Thyroid gland (tissue), 4 donors: Measurements from ENCODE around the gene TMEM9B. TPM values are rescaled to one million over a fixed set of nuclear protein-coding genes. Genes with fewer than 3 reads are reported as not detected.

Experiments
- DNase-seq, 2 donors: peaks; one replicate each; pipeline ENCODE4 v3.0.0-alpha.2; 2019
- H3K27ac ChIP-seq, 3 donors: fragments of 200-600 bp; sonication (generic); 1 replicate in 2 of 3; 2 replicates in 1 of 3; pipeline ENCODE4 v1.5.1; 2016 to 2019; ENCODE audit warnings: mild to moderate bottlenecking in 1 of 3, moderate library complexity in 1 of 3
- H3K27me3 ChIP-seq: fragments of 200-600 bp; sonication (generic); one replicate; pipeline ENCODE4 v1.5.1; 2019
- H3K36me3 ChIP-seq, 2 donors: fragments of 200-600 bp; sonication (generic); one replicate each; pipeline ENCODE4 v1.5.1; 2016 to 2019
- H3K4me1 ChIP-seq, 2 donors: fragments of 200-600 bp; sonication (generic); one replicate each; pipeline ENCODE4 v1.5.1; 2017 to 2019
- H3K4me3 ChIP-seq, 3 donors: fragments of 200-600 bp; sonication (generic); replicated peaks in 1 of 3; 1 replicate in 2 of 3; 2 replicates in 1 of 3; pipeline ENCODE4 v1.5.1; 2016; ENCODE audit warnings: mild to moderate bottlenecking in 1 of 3
- H3K9me3 ChIP-seq: fragments of 200-600 bp; sonication (generic); one replicate; pipeline ENCODE4 v1.5.1; 2017
- POLR2A ChIP-seq, 2 donors: fragments of 450-650 bp; IDR thresholded peaks; one replicate each; pipeline ENCODE4 v1.6.1; 2017; ENCODE audit warnings: antibody characterized with exemption in 2 of 2, mild to moderate bottlenecking in 2 of 2, moderate library complexity in 1 of 2
- WGBS, 2 donors: methylation state at CpG; one replicate each; pipeline ENCODE4 v1.1.5; 2017; 5-methylcytosine and 5-hydroxymethylcytosine counted together
- intact Hi-C: fragments of 100-400 bp; cut with DNase I; formaldehyde crosslinking; loops from one replicate; pipeline ENCODE4 v1.15.1; 2023
- total RNA-seq, 4 donors: library from RNA; depleted of rRNA; stranded (reverse); fragments of >200 nt; gene quantifications; one replicate each; pipeline ENCODE4 v1.2.3, GENCODE V29; 2016
- TF ChIP-seq, protein P1 (sequence below), 6 experiments: fragments of 200-600 bp in 3 of 6; fragments of 450-650 bp in 3 of 6; sonication (generic) in 3 of 6; IDR thresholded peaks; one replicate each; pipeline ENCODE4 v1.5.1; 2016 to 2019; ENCODE audit warnings: antibody characterized with exemption in 6 of 6, mild to moderate bottlenecking in 2 of 6, inconsistent platforms in 1 of 6, moderate library complexity in 1 of 6

TMEM9B gene
- total RNA-seq, 4 donors from 2014 or later = 73.3 to 158 (median 114) TPM

DNA sequence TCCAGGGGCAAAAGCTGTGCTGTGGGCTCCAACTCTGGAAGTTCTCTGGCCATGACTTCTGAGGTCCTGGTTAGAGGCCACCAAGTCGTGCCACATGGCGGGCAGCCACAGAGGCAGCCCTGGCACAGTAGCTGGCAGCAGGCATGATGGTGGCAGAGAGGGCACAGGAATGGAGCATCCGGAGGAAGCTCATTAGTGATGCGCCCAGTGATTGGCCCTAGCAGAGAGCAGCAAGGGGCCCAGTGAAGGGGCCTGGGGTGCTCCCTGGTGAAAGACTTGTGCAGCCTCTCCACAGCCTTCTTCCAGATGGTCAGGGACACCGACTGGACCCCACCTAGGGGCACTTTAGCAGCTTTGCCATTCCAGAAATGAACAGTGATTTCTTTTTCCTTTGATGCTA lies 38.5 kb downstream of the TMEM9B start:
- Histone ChIP-seq H3K9me3 (no peaks in the 10 kb centered on the region), H3K4me1 (no peaks in the 10 kb centered on the region), H3K36me3 (peaks cover 0 to 11% of the 10 kb centered on the region in 2 donors), H3K27ac (no peak overlapping the region), H3K27me3 (no peaks in the 10 kb centered on the region), H3K4me3 (no peak overlapping the region)
- intact Hi-C loops = no loop called here
- DNase-seq = no peak
- 95 to 96% methylated on average over 4 to 5 of the region's 5 CpGs for WGBS, 2 donors
- TF ChIP-seq, protein P1, sequence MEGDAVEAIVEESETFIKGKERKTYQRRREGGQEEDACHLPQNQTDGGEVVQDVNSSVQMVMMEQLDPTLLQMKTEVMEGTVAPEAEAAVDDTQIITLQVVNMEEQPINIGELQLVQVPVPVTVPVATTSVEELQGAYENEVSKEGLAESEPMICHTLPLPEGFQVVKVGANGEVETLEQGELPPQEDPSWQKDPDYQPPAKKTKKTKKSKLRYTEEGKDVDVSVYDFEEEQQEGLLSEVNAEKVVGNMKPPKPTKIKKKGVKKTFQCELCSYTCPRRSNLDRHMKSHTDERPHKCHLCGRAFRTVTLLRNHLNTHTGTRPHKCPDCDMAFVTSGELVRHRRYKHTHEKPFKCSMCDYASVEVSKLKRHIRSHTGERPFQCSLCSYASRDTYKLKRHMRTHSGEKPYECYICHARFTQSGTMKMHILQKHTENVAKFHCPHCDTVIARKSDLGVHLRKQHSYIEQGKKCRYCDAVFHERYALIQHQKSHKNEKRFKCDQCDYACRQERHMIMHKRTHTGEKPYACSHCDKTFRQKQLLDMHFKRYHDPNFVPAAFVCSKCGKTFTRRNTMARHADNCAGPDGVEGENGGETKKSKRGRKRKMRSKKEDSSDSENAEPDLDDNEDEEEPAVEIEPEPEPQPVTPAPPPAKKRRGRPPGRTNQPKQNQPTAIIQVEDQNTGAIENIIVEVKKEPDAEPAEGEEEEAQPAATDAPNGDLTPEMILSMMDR (IDR thresholded peaks at IDR 0.05) = no peak
- TF ChIP-seq POLR2A (IDR thresholded peaks at IDR 0.05) = no peak

DNA sequence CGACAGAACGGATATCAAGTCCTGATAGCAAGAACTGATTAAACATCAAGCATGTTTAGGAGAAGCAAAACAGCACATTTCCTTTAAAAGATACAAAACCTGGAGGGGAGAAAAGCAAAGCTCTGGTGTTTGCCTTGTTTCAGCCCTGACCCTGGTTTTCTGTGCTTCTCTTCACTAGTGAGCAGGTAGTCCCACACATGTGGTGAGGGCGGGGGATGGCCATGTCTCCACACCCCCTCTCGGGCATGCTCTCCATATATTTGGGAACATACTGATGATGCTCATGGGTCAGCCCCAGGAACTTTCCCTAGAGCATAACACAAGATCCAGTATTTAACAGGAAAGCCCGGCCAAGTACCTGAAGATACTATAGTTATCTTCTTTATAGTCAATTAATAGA lies 41.6 kb downstream of the TMEM9B start:
- no peak overlapping the region for H3K27ac ChIP-seq
- H3K9me3 ChIP-seq = no peaks in the 10 kb centered on the region
- H3K36me3 ChIP-seq = peaks cover 9 to 17% of the 10 kb centered on the region in 2 donors
- WGBS, 2 donors = 85 to 93% methylated on average over 5 of the region's 5 CpGs
- peaks cover 8% of the 10 kb centered on the region in 2 donors for H3K4me1 ChIP-seq
- intact Hi-C loops = no loop called here
- no peak overlapping the region for H3K4me3 ChIP-seq
- no peak for DNase-seq
- H3K27me3 ChIP-seq = no peaks in the 10 kb centered on the region
- TF ChIP-seq, protein P1 (IDR thresholded peaks at IDR 0.05) = no peak
- TF ChIP-seq POLR2A (IDR thresholded peaks at IDR 0.05) = no peak

DNA sequence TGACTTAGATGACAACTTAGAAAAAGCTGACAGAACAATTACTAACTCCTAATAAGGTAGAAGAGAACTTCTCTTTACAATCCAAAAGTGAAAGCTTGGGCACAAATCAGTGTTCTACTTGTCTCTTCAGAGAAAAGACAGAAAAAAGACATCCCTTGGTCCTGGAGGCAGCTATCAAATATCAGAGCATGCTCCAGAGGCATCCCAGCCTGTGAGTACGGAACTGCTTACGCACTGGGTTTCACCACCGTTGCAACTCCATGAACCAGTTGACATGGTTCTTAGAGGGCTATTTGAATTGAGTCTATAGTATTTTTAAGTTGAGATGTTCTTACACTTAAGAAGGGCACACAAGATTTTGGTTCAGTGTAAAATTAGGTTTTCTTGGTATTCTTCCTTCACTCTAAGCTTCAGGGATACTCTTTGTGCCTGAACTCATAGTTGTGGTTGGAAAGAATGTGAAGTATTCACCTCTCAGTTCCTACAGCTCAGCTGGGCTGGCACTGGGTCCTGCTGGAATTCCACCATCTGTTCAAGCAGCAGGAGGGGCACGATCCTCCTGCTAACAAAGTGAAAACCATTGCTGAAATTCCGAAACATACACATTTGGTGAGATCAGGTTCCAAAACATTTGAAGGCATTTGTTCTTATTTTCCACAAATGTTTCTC lies 47.0 kb downstream of the TMEM9B start:
- peak; percentile 74 to 80 for DNase-seq
- no peaks in the 10 kb centered on the region for H3K27me3 ChIP-seq
- no peak overlapping the region for H3K4me3 ChIP-seq
- WGBS, 2 donors = 56 to 64% methylated on average over 5 of the region's 5 CpGs
- no peaks in the 10 kb centered on the region for H3K9me3 ChIP-seq
- TF ChIP-seq, protein P1 (IDR thresholded peaks at IDR 0.05) = no peak
- TF ChIP-seq POLR2A (IDR thresholded peaks at IDR 0.05) = no peak
- intact Hi-C loops = no loop called here
- peaks cover 20 to 37% of the 10 kb centered on the region in 2 donors for H3K4me1 ChIP-seq
- peaks cover 9 to 15% of the 10 kb centered on the region in 2 donors for H3K36me3 ChIP-seq
- H3K27ac ChIP-seq = peak overlapping the region; percentile 51 to 68 (median 65)

DNA sequence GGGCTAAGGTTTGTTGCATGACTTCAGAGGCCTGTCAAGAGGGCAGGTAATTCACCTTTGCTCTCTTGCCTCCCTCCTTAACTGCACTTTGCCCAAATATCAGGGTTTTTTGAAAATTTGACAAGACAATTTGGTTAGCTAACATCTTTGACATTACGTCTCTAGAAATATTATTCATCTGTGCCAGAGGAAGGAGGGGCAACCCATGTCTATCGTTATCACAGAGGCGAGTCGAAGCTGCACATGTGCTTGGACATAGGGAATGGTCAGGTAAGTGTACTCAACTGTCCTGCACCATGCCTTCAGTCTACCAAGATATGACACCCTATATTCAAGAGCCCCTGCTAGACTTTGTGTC lies 49.6 kb downstream of the TMEM9B start:
- H3K4me3 ChIP-seq = no peak overlapping the region

More for the DNA sequence above, 49.6 kb downstream of the TMEM9B start:
- Histone ChIP-seq H3K27ac (peak overlapping the region in 1 of 3 donors; percentile 31), H3K36me3 (peaks cover 0 to 9% of the 10 kb centered on the region in 2 donors), H3K4me1 (peaks cover 22 to 40% of the 10 kb centered on the region in 2 donors), H3K27me3 (no peaks in the 10 kb centered on the region), H3K9me3 (no peaks in the 10 kb centered on the region)
- intact Hi-C loops = no loop called here
- TF ChIP-seq, protein P1 (IDR thresholded peaks at IDR 0.05) = peak in 1 of 6 experiments; percentile 2
- TF ChIP-seq POLR2A (IDR thresholded peaks at IDR 0.05) = no peak
- DNase-seq = no peak
- WGBS, 2 donors = 41 to 51% methylated on average over 4 of the region's 4 CpGs
